ENCODE measurements around the gene KCNQ1. TPM values are rescaled to one million over a fixed set of nuclear protein-coding genes. Genes with fewer than 3 reads are reported as not detected.

Gene KCNQ1
- total RNA-seq, 4 donors from 2014 or later: 5.6 to 46.8 (median 24.6) TPM

DNA sequence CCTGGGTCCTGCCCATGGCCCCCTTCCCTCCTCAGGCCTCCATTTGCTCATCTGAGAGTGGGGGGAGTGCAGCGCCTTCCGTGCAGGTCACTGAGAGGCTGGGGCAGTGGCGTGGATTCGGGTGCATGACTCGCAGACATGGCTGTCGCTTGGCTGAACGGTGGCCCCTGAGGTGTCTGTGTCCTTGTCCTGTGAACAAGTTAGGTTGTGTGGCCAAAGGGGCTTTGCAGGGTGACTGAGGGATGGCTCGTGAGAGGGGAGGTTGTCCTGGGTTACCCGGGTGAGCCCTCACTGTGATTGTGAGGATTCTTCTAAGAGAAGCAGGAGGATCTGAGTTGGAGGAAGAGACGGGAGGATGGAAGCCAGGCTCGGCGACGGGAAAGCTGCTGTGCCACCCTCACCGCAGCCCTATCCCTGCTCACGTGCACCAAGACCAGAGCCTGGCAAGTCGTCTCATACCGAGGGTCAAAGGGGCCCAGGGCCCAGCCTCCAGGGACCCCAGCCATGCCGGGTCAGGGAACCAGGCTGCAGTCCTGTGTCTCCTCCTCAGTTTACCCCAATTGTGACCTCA, 79.1 kb downstream of the KCNQ1 start:
- intact Hi-C loops (cut with DNase I; ENCODE audit: low total_unique reads): loop anchor here (10.0 kb wide), 1 partner anchor 329 kb away; no protein-coding TSS in a partner anchor
- WGBS, 2 donors (ENCODE audit: low coverage in 1 of 2): 88% methylated on average over 18 of the region's 18 CpGs; no CpG with 5 or more reads in 1 of the 2 donors
- Histone ChIP-seq H3K27me3 (no peaks in the 10 kb centered on the region), H3K4me3 (no peak overlapping the region), H3K4me1 (peaks cover 11 to 26% (median 23%) of the 10 kb centered on the region in 4 donors), H3K27ac (no peak overlapping the region), H3K36me3 (no peaks in the 10 kb centered on the region), H3K9me3 (no peaks in the 10 kb centered on the region)
- in situ Hi-C loops (cut with MboI; ENCODE audit: low pct_ligation_motif_present in 1 of 4, low pct_unique_long_range_greater_than_20kb in 1 of 4, low sequenced_read_pairs in 3 of 4): loop anchor here in 1 of 4 donors (10.0 kb wide), 1 partner anchor 89 kb away; no protein-coding TSS in a partner anchor
- TF ChIP-seq, protein P1, sequence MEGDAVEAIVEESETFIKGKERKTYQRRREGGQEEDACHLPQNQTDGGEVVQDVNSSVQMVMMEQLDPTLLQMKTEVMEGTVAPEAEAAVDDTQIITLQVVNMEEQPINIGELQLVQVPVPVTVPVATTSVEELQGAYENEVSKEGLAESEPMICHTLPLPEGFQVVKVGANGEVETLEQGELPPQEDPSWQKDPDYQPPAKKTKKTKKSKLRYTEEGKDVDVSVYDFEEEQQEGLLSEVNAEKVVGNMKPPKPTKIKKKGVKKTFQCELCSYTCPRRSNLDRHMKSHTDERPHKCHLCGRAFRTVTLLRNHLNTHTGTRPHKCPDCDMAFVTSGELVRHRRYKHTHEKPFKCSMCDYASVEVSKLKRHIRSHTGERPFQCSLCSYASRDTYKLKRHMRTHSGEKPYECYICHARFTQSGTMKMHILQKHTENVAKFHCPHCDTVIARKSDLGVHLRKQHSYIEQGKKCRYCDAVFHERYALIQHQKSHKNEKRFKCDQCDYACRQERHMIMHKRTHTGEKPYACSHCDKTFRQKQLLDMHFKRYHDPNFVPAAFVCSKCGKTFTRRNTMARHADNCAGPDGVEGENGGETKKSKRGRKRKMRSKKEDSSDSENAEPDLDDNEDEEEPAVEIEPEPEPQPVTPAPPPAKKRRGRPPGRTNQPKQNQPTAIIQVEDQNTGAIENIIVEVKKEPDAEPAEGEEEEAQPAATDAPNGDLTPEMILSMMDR (IDR thresholded peaks at IDR 0.05): no peak
- TF ChIP-seq POLR2A (IDR thresholded peaks at IDR 0.05) (no peak), POLR2AphosphoS5 (IDR thresholded peaks at IDR 0.05) (no peak), EP300 (IDR thresholded peaks at IDR 0.05; ENCODE audit: low read depth) (no peak)
- DNase-seq: peak; percentile 3

DNA sequence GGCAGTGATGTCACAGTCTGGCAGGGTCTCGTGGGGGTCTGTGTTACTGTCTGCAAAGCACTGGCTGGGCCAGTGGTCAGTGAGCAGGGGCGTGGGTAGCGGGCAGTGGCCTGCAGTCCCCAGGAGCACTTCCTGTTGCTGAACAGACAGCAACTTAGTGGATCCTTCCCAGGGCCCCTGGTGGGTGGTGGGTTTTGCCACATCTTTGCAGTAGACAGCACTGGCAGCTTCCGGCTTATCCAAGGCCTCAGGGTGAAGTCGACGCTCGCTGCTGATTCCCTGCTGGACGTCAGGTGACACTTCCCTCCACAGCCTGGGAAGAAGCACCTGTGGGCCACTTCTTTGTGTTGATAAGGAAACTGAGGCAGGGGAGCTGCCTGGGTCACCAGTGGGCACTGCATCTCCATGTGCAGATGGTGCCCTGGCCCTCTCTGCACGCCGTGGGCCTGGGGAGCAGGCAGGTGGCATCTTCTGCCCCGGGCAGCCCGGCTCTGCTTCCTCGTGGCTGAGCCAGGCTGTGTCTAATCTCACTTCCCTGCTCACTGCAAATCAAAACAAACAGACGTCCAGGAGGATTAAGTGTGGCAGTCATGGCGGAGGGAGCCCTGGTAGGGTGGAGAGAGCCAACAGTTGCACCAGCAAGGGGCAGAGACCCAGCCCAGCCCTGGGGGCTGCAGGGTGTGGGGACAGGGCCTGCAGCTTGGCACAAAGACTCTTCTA, 79.8 kb downstream of the KCNQ1 start:
- H3K4me3 ChIP-seq: no peak overlapping the region
- peaks cover 11 to 26% (median 23%) of the 10 kb centered on the region in 4 donors for H3K4me1 ChIP-seq
- H3K27me3 ChIP-seq: no peaks in the 10 kb centered on the region
- no peak overlapping the region for H3K27ac ChIP-seq
- intact Hi-C loops (cut with DNase I; ENCODE audit: low total_unique reads): loop anchor here (5.0 to 10.0 kb wide), 2 partner anchors 97 to 330 kb away; no protein-coding TSS in a partner anchor
- no peak for TF ChIP-seq POLR2AphosphoS5 (IDR thresholded peaks at IDR 0.05)
- no peak for TF ChIP-seq POLR2A (IDR thresholded peaks at IDR 0.05)
- TF ChIP-seq EP300 (IDR thresholded peaks at IDR 0.05; ENCODE audit: low read depth): no peak
- TF ChIP-seq, protein P1 (IDR thresholded peaks at IDR 0.05): no peak
- no peaks in the 10 kb centered on the region for H3K9me3 ChIP-seq
- WGBS, 2 donors (ENCODE audit: low coverage in 1 of 2): 65% methylated on average over 15 of the region's 15 CpGs; no CpG with 5 or more reads in 1 of the 2 donors
- in situ Hi-C loops (cut with MboI; ENCODE audit: low pct_ligation_motif_present in 1 of 4, low pct_unique_long_range_greater_than_20kb in 1 of 4, low sequenced_read_pairs in 3 of 4): loop anchor here in 2 of 4 donors (10.0 to 25.0 kb wide), 2 partner anchors 90 to 563 kb away; no protein-coding TSS in a partner anchor
- H3K36me3 ChIP-seq: no peaks in the 10 kb centered on the region
- DNase-seq: peak; percentile 8

DNA sequence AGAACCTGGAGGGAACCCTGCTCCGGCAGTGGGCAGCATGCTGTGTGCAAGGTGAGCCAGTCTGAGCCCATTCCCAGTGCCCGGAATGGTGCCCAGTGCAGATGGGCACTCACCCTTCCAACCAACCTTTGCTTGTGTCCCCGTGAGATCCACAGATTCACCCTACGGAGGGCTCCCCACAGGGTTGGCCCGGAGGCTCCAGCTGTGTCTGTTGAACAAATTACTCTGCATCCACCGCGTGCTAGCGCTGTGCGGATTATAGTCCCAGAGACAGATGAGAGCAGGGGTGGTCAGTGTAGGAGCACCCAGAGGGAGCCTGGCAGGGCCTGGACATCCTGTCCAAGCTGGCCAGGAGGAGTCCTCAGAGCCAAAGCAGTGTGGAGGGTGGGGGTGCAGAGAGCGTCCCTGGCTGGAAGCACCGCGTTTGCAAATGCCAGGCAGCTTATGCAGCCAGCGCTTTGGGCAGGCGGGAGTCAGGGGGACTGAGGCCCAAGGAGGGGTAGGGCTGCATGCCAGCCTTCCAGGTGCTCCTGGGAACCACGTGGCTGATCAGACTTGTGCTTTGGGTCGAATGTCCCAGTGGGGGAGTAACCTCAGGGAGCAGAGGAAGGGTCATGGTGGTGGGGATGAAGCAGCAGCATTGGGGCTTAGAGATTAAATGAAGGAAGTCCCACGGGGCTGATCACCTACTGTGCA, 80.5 kb downstream of the KCNQ1 start:
- Histone ChIP-seq H3K4me3 (no peak overlapping the region), H3K36me3 (no peaks in the 10 kb centered on the region), H3K27me3 (no peaks in the 10 kb centered on the region), H3K4me1 (peaks cover 11 to 26% (median 23%) of the 10 kb centered on the region in 4 donors), H3K9me3 (no peaks in the 10 kb centered on the region), H3K27ac (peak overlapping the region in 2 of 4 donors; percentile 30 to 78)
- intact Hi-C loops (cut with DNase I; ENCODE audit: low total_unique reads): loop anchor here (5.0 to 10.0 kb wide), 2 partner anchors 98 to 331 kb away; no protein-coding TSS in a partner anchor
- TF ChIP-seq, protein P1 (IDR thresholded peaks at IDR 0.05): no peak
- no peak for TF ChIP-seq EP300 (IDR thresholded peaks at IDR 0.05; ENCODE audit: low read depth)
- TF ChIP-seq POLR2AphosphoS5 (IDR thresholded peaks at IDR 0.05): no peak
- no peak for TF ChIP-seq POLR2A (IDR thresholded peaks at IDR 0.05)
- 73% methylated on average over 14 of the region's 17 CpGs; no CpG with 5 or more reads in 1 of the 2 donors for WGBS, 2 donors (ENCODE audit: low coverage in 1 of 2)
- in situ Hi-C loops (cut with MboI; ENCODE audit: low pct_ligation_motif_present in 1 of 4, low pct_unique_long_range_greater_than_20kb in 1 of 4, low sequenced_read_pairs in 3 of 4): loop anchor here in 2 of 4 donors (10.0 to 25.0 kb wide), 2 partner anchors 91 to 562 kb away; no protein-coding TSS in a partner anchor
- peak; percentile 9 for DNase-seq
